ENCODE measurements around the gene FMN1.

The FMN1 gene

GRCh38 chr15:33113666-33114373 is 80.7 kb downstream of the FMN1 start:
- Mint-ChIP-seq H3K36me3 (ENCODE audit: low read depth) (peaks cover 26% of the 10 kb centered on the region), H3K4me1 (peaks cover 64% of the 10 kb centered on the region), H3K9me3 (peaks cover 16% of the 10 kb centered on the region), H3K27ac (peak overlapping the region; percentile 78), H3K4me3 (peak overlapping the region; percentile 8), H3K27me3 (ENCODE audit: low read depth, poor library complexity) (no peaks in the 10 kb centered on the region)
- TF ChIP-seq CTCF (IDR thresholded peaks at IDR 0.05) = no peak
- no peak for DNase-seq

- peaks cover 24% of the 10 kb centered on the region for H3K36me3 Mint-ChIP-seq (ENCODE audit: low read depth)
- DNase-seq = no peak
- H3K9me3 Mint-ChIP-seq = peaks cover 13% of the 10 kb centered on the region
- H3K27me3 Mint-ChIP-seq (ENCODE audit: low read depth, poor library complexity) = no peaks in the 10 kb centered on the region
- TF ChIP-seq CTCF (IDR thresholded peaks at IDR 0.05) = no peak
- no peak overlapping the region for H3K4me3 Mint-ChIP-seq
- peak overlapping the region; percentile 83 for H3K27ac Mint-ChIP-seq
- H3K4me1 Mint-ChIP-seq = peaks cover 74% of the 10 kb centered on the region
Observed at GRCh38 chr15:33112541-33113105, 81.9 kb downstream of the FMN1 start.

- Mint-ChIP-seq H3K27me3 (ENCODE audit: low read depth, poor library complexity) (peaks cover 2% of the 10 kb centered on the region), H3K4me1 (peaks cover 85% of the 10 kb centered on the region), H3K4me3 (no peak overlapping the region), H3K36me3 (ENCODE audit: low read depth) (peaks cover 26% of the 10 kb centered on the region), H3K27ac (peak overlapping the region; percentile 5), H3K9me3 (peaks cover 15% of the 10 kb centered on the region)
- TF ChIP-seq CTCF (IDR thresholded peaks at IDR 0.05) = no peak
- no peak for DNase-seq
Observed at GRCh38 chr15:33111041-33111451, 83.5 kb downstream of the FMN1 start.

GRCh38 chr15:33109345-33109744 is 85.2 kb downstream of the FMN1 start:
- Mint-ChIP-seq H3K27me3 (ENCODE audit: low read depth, poor library complexity) (peaks cover 8% of the 10 kb centered on the region), H3K36me3 (ENCODE audit: low read depth) (peaks cover 34% of the 10 kb centered on the region), H3K27ac (peak overlapping the region; percentile 29), H3K9me3 (peaks cover 27% of the 10 kb centered on the region), H3K4me3 (no peak overlapping the region), H3K4me1 (peaks cover 78% of the 10 kb centered on the region)
- no peak for TF ChIP-seq CTCF (IDR thresholded peaks at IDR 0.05)
- no peak for DNase-seq

GRCh38 chr15:33108518-33108917 is 86.0 kb downstream of the FMN1 start:
- Mint-ChIP-seq H3K4me3 (no peak overlapping the region), H3K9me3 (peaks cover 27% of the 10 kb centered on the region), H3K27me3 (ENCODE audit: low read depth, poor library complexity) (peaks cover 11% of the 10 kb centered on the region), H3K36me3 (ENCODE audit: low read depth) (peaks cover 34% of the 10 kb centered on the region), H3K4me1 (peaks cover 74% of the 10 kb centered on the region), H3K27ac (peak overlapping the region; percentile 49)
- DNase-seq = no peak
- no peak for TF ChIP-seq CTCF (IDR thresholded peaks at IDR 0.05)

- H3K9me3 Mint-ChIP-seq = peaks cover 32% of the 10 kb centered on the region
- H3K36me3 Mint-ChIP-seq (ENCODE audit: low read depth) = peaks cover 35% of the 10 kb centered on the region
- DNase-seq = no peak
- peak overlapping the region; percentile 5 for H3K4me3 Mint-ChIP-seq
- TF ChIP-seq CTCF (IDR thresholded peaks at IDR 0.05) = no peak
- peaks cover 69% of the 10 kb centered on the region for H3K4me1 Mint-ChIP-seq
- peaks cover 11% of the 10 kb centered on the region for H3K27me3 Mint-ChIP-seq (ENCODE audit: low read depth, poor library complexity)
- peak overlapping the region; percentile 85 for H3K27ac Mint-ChIP-seq
Observed at GRCh38 chr15:33107950-33108349, 86.6 kb downstream of the FMN1 start.

Data from nephron progenitor cell (in vitro differentiated cells).